ENCODE data around the gene SYAP1. TPM values are rescaled to one million over a fixed set of nuclear protein-coding genes. Genes with fewer than 3 reads are reported as not detected.

SYAP1 gene
- total and polyA plus RNA-seq, 10 of the 15 experiments (the other 5 are each of a cell fraction or from before 2014, with no cell fraction given), result 5.9 to 29.9 (median 16.2) TPM

- ChIA-PET RAD21 (ENCODE audit: unreplicated experiment) (interaction anchor here (1.0 kb wide), 1 partner anchor 69 kb away, joined by 3 read pairs; no protein-coding TSS in a partner anchor), SMC1A (ENCODE audit: uncharacterized antibody, unreplicated experiment) (interaction anchor here (1.1 to 1.9 kb wide), 4 partner anchors 9 to 164 kb away, joined by 3 to 7 read pairs (median 4); no protein-coding TSS in a partner anchor), CTCF (interaction anchor here (1.0 kb wide), 1 partner anchor 274 kb away, joined by 3 read pairs; no protein-coding TSS in a partner anchor), POLR2A (interaction anchor here (1.0 to 1.9 kb wide), 3 partner anchors 8 to 15 kb away, joined by 3 to 6 read pairs (median 4); no protein-coding TSS in a partner anchor)
- peak overlapping the region; percentile 81 for H3K4me2 ChIP-seq (ENCODE audit: control insufficient read depth, insufficient read depth)
- peak; percentile 53 for ATAC-seq
- in situ Hi-C loops (cut with MboI) (no loop called here), intact Hi-C loops (cut with micrococcal nuclease; ENCODE audit: unreplicated experiment) (loop anchor here (2.0 kb wide), 1 partner anchor 68 kb away; the partner anchor contains the start of gene TXLNG)
- no peaks in the 10 kb centered on the region for H3K9me3 ChIP-seq (replicated peaks; ENCODE audit: control insufficient read depth, insufficient read depth, low read length)
- FAIRE-seq, result no peak
- no peaks in the 10 kb centered on the region for H3K4me1 ChIP-seq (ENCODE audit: control insufficient read depth, insufficient read depth, low read length)
- no peaks in the 10 kb centered on the region for H3K27me3 ChIP-seq (replicated peaks in 1 of 2; ENCODE audit: control insufficient read depth in 2 of 2, insufficient read depth in 2 of 2, low read length in 1 of 2)
- no peak for DNase-seq (ENCODE audit: low read depth, low spot score)
- H3K4me3 ChIP-seq, result peak overlapping the region; percentile 87
- H3K27ac ChIP-seq (ENCODE audit: control insufficient read depth, insufficient read depth), result peak overlapping the region; percentile 72
- H4K20me1 ChIP-seq (ENCODE audit: control insufficient read depth, insufficient read depth), result no peaks in the 10 kb centered on the region
- H2AFZ ChIP-seq (ENCODE audit: control insufficient read depth, low read depth, low read length), result peak overlapping the region; percentile 96
- no peak for TF ChIP-seq NRF1 (conservative IDR thresholded peaks at IDR 0.05; ENCODE audit: low read depth, low read length)
- H3K9ac ChIP-seq (ENCODE audit: control insufficient read depth, insufficient read depth, low read length), result peak overlapping the region; percentile 85
- H3K79me2 ChIP-seq (ENCODE audit: control insufficient read depth, insufficient read depth, low read length), result peaks cover 19% of the 10 kb centered on the region
- H3K36me3 ChIP-seq (ENCODE audit: control insufficient read depth in 2 of 2, insufficient read depth in 2 of 2, low read length in 1 of 2), result no peaks in the 10 kb centered on the region
- BruUV-seq (replicated peaks), result TSS peak; percentile 100
- WGBS (ENCODE audit: insufficient coverage, insufficient replicate concordance, low lambda C conversion rate, missing lambda C conversion rate), result 6% methylated on average over 6 of the region's 6 CpGs
Observed at GRCh38 chrX:16718824-16719333, 533 bp upstream of the SYAP1 start.

- WGBS (ENCODE audit: insufficient coverage, insufficient replicate concordance, low lambda C conversion rate, missing lambda C conversion rate), result 76% methylated on average over 4 of the region's 4 CpGs
- Histone ChIP-seq H4K20me1 (ENCODE audit: control insufficient read depth, insufficient read depth) (no peaks in the 10 kb centered on the region), H3K4me1 (ENCODE audit: control insufficient read depth, insufficient read depth, low read length) (no peaks in the 10 kb centered on the region), H3K79me2 (ENCODE audit: control insufficient read depth, insufficient read depth, low read length) (peaks cover 19% of the 10 kb centered on the region), H3K36me3 (ENCODE audit: control insufficient read depth in 2 of 2, insufficient read depth in 2 of 2, low read length in 1 of 2) (no peaks in the 10 kb centered on the region), H3K9me3 (replicated peaks; ENCODE audit: control insufficient read depth, insufficient read depth, low read length) (no peaks in the 10 kb centered on the region), H2AFZ (ENCODE audit: control insufficient read depth, low read depth, low read length) (no peak overlapping the region), H3K9ac (ENCODE audit: control insufficient read depth, insufficient read depth, low read length) (no peak overlapping the region), H3K4me2 (ENCODE audit: control insufficient read depth, insufficient read depth) (no peak overlapping the region), H3K27ac (ENCODE audit: control insufficient read depth, insufficient read depth) (no peak overlapping the region), H3K4me3 (no peak overlapping the region), H3K27me3 (replicated peaks in 1 of 2; ENCODE audit: control insufficient read depth in 2 of 2, insufficient read depth in 2 of 2, low read length in 1 of 2) (no peaks in the 10 kb centered on the region)
- intact Hi-C loops (cut with micrococcal nuclease; ENCODE audit: unreplicated experiment) (no loop called here), in situ Hi-C loops (cut with MboI) (no loop called here)
- ChIA-PET CTCF (interaction anchor here (1.3 kb wide), 1 partner anchor 12 kb away, joined by 3 read pairs; no protein-coding TSS in a partner anchor), POLR2A (interaction anchor here (1.1 to 2.0 kb wide), 2 partner anchors 10 to 63 kb away, joined by 4 to 5 read pairs; partner anchors contain the start of genes CTPS2 and TXLNG), RAD21 (ENCODE audit: unreplicated experiment) (interaction anchor here (1.1 to 1.2 kb wide), 2 partner anchors 10 to 13 kb away, joined by 3 to 4 read pairs; no protein-coding TSS in a partner anchor), SMC1A (ENCODE audit: uncharacterized antibody, unreplicated experiment) (interaction anchor here (0.6 to 1.4 kb wide), 2 partner anchors 11 to 65 kb away, joined by 3 to 4 read pairs; no protein-coding TSS in a partner anchor)
- DNase-seq (ENCODE audit: low read depth, low spot score) (no peak), FAIRE-seq (no peak), ATAC-seq (no peak)
- BruUV-seq (replicated peaks), result no TSS peak
- TF ChIP-seq RAD51 (IDR thresholded peaks at IDR 0.05) (no peak), KDM1A (IDR thresholded peaks at IDR 0.05; ENCODE audit: borderline replicate concordance) (no peak), E2F4 (IDR thresholded peaks at IDR 0.05; ENCODE audit: low read depth, low read length) (no peak), ZNF384 (IDR thresholded peaks at IDR 0.05; ENCODE audit: borderline replicate concordance, low read depth, low read length) (no peak), IRF5 (IDR thresholded peaks at IDR 0.05; ENCODE audit: borderline replicate concordance) (no peak), BMI1 (IDR thresholded peaks at IDR 0.05; ENCODE audit: borderline replicate concordance) (no peak), USF1 (IDR thresholded peaks at IDR 0.05; ENCODE audit: borderline replicate concordance, extremely low read length, insufficient read depth, low read depth, low read length) (no peak)
- TF ChIP-seq, protein P1, sequence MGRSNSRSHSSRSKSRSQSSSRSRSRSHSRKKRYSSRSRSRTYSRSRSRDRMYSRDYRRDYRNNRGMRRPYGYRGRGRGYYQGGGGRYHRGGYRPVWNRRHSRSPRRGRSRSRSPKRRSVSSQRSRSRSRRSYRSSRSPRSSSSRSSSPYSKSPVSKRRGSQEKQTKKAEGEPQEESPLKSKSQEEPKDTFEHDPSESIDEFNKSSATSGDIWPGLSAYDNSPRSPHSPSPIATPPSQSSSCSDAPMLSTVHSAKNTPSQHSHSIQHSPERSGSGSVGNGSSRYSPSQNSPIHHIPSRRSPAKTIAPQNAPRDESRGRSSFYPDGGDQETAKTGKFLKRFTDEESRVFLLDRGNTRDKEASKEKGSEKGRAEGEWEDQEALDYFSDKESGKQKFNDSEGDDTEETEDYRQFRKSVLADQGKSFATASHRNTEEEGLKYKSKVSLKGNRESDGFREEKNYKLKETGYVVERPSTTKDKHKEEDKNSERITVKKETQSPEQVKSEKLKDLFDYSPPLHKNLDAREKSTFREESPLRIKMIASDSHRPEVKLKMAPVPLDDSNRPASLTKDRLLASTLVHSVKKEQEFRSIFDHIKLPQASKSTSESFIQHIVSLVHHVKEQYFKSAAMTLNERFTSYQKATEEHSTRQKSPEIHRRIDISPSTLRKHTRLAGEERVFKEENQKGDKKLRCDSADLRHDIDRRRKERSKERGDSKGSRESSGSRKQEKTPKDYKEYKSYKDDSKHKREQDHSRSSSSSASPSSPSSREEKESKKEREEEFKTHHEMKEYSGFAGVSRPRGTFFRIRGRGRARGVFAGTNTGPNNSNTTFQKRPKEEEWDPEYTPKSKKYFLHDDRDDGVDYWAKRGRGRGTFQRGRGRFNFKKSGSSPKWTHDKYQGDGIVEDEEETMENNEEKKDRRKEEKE (IDR thresholded peaks at IDR 0.05), result no peak
Observed at GRCh38 chrX:16722481-16722880, 3.1 kb downstream of the SYAP1 start.
